GM19468 (cell line): ENCODE data around the gene EVPLL.
"Not testable (repeated sequence)": the region's sequence is repeated elsewhere in the genome, so short reads cannot be mapped to it uniquely, and the experiment has no call there.

Source experiments
- ATAC-seq: cut with Tn5 transposase; IDR thresholded peaks from one replicate; pipeline ENCODE4 v1.9.1; 2021; ENCODE audit warnings: mild to moderate bottlenecking, moderate library complexity, moderate number of reproducible peaks; ENCODE audit not compliant: unreplicated experiment; ENCODE audit errors: extremely low read depth

The EVPLL gene

DNA sequence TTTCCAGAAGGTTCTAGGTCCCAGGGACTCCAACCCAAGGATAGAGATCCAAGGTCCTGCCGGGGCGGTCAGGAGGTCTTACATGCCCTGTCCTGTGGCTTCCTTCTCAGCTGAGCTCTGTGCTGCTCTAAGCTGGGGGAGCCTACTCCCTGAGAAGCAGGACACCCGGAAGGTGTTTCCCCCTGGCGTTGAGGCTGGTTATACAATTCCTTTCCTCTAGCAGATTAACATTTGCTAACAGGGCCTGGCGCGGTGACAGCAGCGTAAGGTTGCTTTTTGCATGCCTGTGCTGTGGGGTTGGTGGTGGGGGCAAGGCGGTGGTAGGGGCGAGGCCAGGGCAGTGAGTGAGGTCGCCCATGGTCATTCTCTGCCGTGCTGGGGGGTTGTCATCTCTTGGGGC lies 43.9 kb downstream of the EVPLL start:
- not testable (repeated sequence) for ATAC-seq

DNA sequence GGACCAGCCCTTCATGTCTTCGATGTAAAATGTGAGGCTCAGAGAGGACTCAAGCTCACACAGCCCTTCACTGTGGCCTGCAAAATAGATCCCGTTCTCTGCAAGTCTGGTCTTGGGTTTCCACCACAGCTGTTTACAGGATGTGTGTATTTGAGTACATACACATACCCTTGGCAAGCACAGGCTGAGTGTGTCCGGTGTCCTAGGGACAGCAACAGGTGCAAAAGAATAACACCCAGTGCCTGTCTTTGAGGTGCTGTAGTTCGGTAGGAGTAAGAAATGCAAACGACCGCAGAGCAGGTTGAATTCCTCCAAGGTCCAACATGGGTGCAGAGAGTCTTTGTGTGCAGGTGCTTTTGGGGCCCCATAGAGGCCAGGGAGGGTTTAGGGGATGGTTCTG lies 44.9 kb downstream of the EVPLL start:
- not testable (repeated sequence) for ATAC-seq

DNA sequence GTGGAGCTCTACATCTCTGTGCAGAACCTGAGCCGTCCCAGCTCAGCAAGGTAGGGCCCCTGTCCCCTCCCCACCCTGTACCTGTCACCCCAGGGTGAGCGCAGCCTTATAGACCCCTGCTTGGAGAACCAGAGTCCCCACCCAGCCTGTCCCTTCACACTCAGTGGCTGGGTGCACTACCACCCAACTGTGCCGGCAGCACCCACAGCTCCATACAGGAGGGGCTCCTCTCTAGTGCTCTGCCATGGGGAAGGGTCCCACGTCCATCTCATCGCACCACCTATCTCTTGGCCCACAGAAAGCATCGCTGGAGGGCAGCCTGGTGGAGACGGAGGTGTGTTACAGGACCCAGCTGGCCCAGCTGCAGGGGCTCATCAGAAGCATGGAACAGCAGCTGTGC lies 45.4 kb downstream of the EVPLL start:
- ATAC-seq: not testable (repeated sequence)

DNA sequence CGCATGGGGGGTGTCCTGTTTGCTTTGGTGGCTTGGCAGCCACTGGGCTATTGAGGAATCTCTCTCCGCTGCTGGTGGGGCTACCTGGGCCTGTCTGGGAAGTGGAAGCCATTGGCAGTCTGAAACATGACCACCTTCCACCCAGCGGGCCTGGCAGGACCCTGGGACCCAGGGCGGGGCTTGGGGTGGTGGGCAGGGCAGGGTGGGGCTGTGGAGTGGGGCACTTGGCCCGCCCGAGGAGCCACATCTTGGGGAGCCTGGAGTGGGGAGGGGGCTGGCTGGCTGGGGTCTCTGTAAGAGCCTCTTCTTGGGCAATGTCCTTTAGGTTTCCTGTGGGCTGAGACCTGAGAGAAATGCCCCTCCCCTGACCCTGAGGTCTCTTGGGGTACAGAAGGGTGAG lies 48.0 kb downstream of the EVPLL start:
- not testable (repeated sequence) for ATAC-seq

- not testable (repeated sequence) for ATAC-seq
Measured at GRCh38 chr17:18426639-18427038, 49.1 kb downstream of the EVPLL start.

GRCh38 chr17:18432206-18432605 lies 54.6 kb downstream of the EVPLL start:
- not testable (repeated sequence) for ATAC-seq
